Spleen (tissue), 11 donors: ENCODE measurements around the gene HDAC8. TPM values are rescaled to one million over a fixed set of nuclear protein-coding genes. Genes with fewer than 3 reads are reported as not detected.

ENCODE experiments used
- DNase-seq: peaks from one replicate; pipeline ENCODE4 v3.0.0-alpha.2; 2020
- H3K27ac ChIP-seq, 8 donors: fragments of 200-600 bp; sonication (generic) in 7 of 8; 1 replicate in 4 of 8; 2 replicates in 4 of 8; pipeline versions ENCODE4 v1.5.0 to v1.8.0; 2016 to 2021; ENCODE audit warnings: inconsistent platforms in 4 of 8, mild to moderate bottlenecking in 4 of 8, moderate library complexity in 1 of 8
- H3K27me3 ChIP-seq, 7 donors: fragments of 200-600 bp; sonication (generic) in 6 of 7; replicated peaks in 1 of 7; 1 replicate in 4 of 7; 2 replicates in 3 of 7; pipeline versions ENCODE4 v1.5.0 to v1.8.0; 2016 to 2021; ENCODE audit warnings: inconsistent platforms in 3 of 7, mild to moderate bottlenecking in 1 of 7
- H3K36me3 ChIP-seq, 6 donors: fragments of 200-600 bp; sonication (generic) in 5 of 6; 1 replicate in 4 of 6; 2 replicates in 2 of 6; pipeline versions ENCODE4 v1.5.0 to v1.8.0; 2016 to 2021; ENCODE audit warnings: inconsistent platforms in 2 of 6
- H3K4me1 ChIP-seq, 6 donors: fragments of 200-600 bp; sonication (generic) in 5 of 6; 1 replicate in 3 of 6; 2 replicates in 3 of 6; pipeline versions ENCODE4 v1.5.0 to v1.8.0; 2016 to 2021; ENCODE audit warnings: inconsistent platforms in 3 of 6
- H3K4me3 ChIP-seq, 8 donors: fragments of 200-600 bp; sonication (generic) in 7 of 8; 1 replicate in 4 of 8; 2 replicates in 4 of 8; pipeline versions ENCODE4 v1.5.0 to v1.8.0; 2016 to 2021; ENCODE audit warnings: inconsistent platforms in 4 of 8, mild to moderate bottlenecking in 4 of 8, moderate library complexity in 2 of 8
- H3K9me3 ChIP-seq, 8 donors: fragments of 200-600 bp; sonication (generic) in 7 of 8; 1 replicate in 4 of 8; 2 replicates in 4 of 8; pipeline versions ENCODE4 v1.5.0 to v1.8.0; 2016 to 2021; ENCODE audit warnings: inconsistent platforms in 4 of 8
- POLR2A ChIP-seq, 3 donors: fragments of 450-650 bp; IDR thresholded peaks; one replicate each; pipeline ENCODE4 v1.5.1; 2017; ENCODE audit warnings: antibody characterized with exemption in 3 of 3, mild to moderate bottlenecking in 1 of 3
- POLR2AphosphoS5 ChIP-seq, 3 donors: sonication (generic); formaldehyde crosslinking; IDR thresholded peaks; one replicate each; pipeline ENCODE4 v1.5.1; 2017; ENCODE audit warnings: antibody characterized with exemption in 3 of 3
- WGBS, 5 donors: extraction: QIAGEN DNeasy Blood & Tissue Kit in 3 of 5; methylation state at CpG; one replicate each; pipeline versions ENCODE4 v1.1.5 to v1.1.7; 2013 to 2018; 5-methylcytosine and 5-hydroxymethylcytosine counted together
- intact Hi-C: fragments of 100-400 bp; cut with DNase I; formaldehyde crosslinking; loops from one replicate; pipeline ENCODE4 v1.15.0; 2023; ENCODE audit warnings: low total_unique reads
- polyA plus RNA-seq, 3 donors: library from polyadenylated mRNA; stranded (reverse); fragments of 200-250 nt; gene quantifications; one replicate each; pipeline ENCODE4 v1.2.1, GENCODE V29; 2013
- total RNA-seq, 7 donors: library from RNA; depleted of rRNA in 3 of 7; stranded (reverse); fragments of >200 nt in 3 of 7; fragmentation: NEBNext Ultra II Directional in 4 of 7; extraction: Animal tissue kit (Norgen Biotek cat#: 25700) in 4 of 7; gene quantifications; one replicate each; pipeline versions ENCODE4 v1.1.0 to v1.2.1, GENCODE V29; 2016 to 2021
- TF ChIP-seq, protein P1 (sequence below), 11 experiments: fragments of 200-600 bp in 7 of 11; fragments of 450-650 bp in 4 of 11; sonication (generic) in 4 of 11; IDR thresholded peaks in 8 of 11; conservative IDR thresholded peaks in 3 of 11; 1 replicate in 7 of 11; 2 replicates in 4 of 11; pipeline versions ENCODE4 v1.4.0 to v1.8.0; 2016 to 2021; ENCODE audit warnings: antibody characterized with exemption in 11 of 11, inconsistent platforms in 4 of 11, mild to moderate bottlenecking in 1 of 11
- donor health status: healthy with polysubstance abuse.
- donor health status: DM: no; HTN: no; CAD: no; lungs with moderate emphysema.
- donor health status: DM: no; HTN: no; CAD: no.
- donor health status: Bipolar disorder and iron deficiency.
- donor health status: healthy.
- donor health status: DM: no; HTN: no; CAD: no.
- donor health status: DM: yes; HTN: yes; CAD: no.

Gene HDAC8
- total and polyA plus RNA-seq, 10 donors = 15.6 to 54.6 (median 33.5) TPM

DNA sequence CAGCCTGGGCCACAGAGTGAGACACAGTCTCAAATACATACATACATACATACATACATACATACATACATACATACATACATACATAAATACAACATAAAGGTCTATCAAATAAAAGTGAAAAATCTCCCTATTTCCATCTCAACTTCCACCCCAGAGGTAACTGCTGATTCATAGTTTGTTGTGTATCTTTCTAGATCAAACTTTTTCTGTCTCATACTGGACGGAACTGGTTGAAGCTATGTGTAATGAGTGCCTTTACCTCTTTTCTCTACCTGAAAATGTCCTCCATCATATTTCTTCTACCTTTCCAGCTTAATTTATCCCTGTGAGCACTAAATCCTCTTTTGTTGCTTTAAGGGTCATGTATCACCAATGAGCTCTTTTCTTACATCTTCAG, 102.5 kb downstream of the HDAC8 start:
- DNase-seq = no peak
- whole genome bisulfite sequencing, 5 donors = 79 to 100% (median 88%) methylated on average over 1 of the region's 1 CpG
- no peak for TF ChIP-seq POLR2A (IDR thresholded peaks at IDR 0.05)
- TF ChIP-seq, protein P1, sequence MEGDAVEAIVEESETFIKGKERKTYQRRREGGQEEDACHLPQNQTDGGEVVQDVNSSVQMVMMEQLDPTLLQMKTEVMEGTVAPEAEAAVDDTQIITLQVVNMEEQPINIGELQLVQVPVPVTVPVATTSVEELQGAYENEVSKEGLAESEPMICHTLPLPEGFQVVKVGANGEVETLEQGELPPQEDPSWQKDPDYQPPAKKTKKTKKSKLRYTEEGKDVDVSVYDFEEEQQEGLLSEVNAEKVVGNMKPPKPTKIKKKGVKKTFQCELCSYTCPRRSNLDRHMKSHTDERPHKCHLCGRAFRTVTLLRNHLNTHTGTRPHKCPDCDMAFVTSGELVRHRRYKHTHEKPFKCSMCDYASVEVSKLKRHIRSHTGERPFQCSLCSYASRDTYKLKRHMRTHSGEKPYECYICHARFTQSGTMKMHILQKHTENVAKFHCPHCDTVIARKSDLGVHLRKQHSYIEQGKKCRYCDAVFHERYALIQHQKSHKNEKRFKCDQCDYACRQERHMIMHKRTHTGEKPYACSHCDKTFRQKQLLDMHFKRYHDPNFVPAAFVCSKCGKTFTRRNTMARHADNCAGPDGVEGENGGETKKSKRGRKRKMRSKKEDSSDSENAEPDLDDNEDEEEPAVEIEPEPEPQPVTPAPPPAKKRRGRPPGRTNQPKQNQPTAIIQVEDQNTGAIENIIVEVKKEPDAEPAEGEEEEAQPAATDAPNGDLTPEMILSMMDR (IDR thresholded peaks at IDR 0.05 in 8 of 11, conservative IDR thresholded peaks at IDR 0.05 in 3 of 11) = no peak
- no peak for TF ChIP-seq POLR2AphosphoS5 (IDR thresholded peaks at IDR 0.05)
- H3K27me3 ChIP-seq = no peaks in the 10 kb centered on the region
- intact Hi-C loops = no loop called here
- H3K36me3 ChIP-seq = peaks cover 0 to 10% (median 0%) of the 10 kb centered on the region in 6 donors
- no peak overlapping the region for H3K4me3 ChIP-seq
- H3K9me3 ChIP-seq = no peaks in the 10 kb centered on the region
- no peak overlapping the region for H3K27ac ChIP-seq
- H3K4me1 ChIP-seq = no peaks in the 10 kb centered on the region

DNA sequence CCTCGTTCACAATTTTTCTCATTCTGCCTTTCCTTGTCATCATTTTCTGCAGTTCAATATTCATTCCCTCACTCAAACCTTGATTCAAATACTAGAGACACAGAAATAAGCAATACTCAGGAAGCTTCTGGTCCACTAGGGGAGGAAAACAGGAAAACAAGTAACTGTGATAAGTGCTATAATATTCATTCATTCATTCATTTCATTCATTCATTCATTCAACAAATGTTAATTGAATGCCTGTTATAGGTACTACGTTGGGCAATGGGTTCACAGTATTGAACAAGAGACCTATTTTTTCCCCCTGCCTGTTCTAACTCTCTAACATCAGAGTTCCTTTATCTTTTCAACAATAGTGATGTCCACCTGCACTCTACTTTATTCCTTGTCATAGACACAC, 104.0 kb downstream of the HDAC8 start:
- Histone ChIP-seq H3K4me3 (no peak overlapping the region), H3K27me3 (no peaks in the 10 kb centered on the region), H3K36me3 (peaks cover 0 to 10% (median 0%) of the 10 kb centered on the region in 6 donors), H3K9me3 (no peaks in the 10 kb centered on the region), H3K27ac (no peak overlapping the region), H3K4me1 (no peaks in the 10 kb centered on the region)
- DNase-seq = no peak
- no peak for TF ChIP-seq POLR2A (IDR thresholded peaks at IDR 0.05)
- TF ChIP-seq POLR2AphosphoS5 (IDR thresholded peaks at IDR 0.05) = no peak
- TF ChIP-seq, protein P1 (IDR thresholded peaks at IDR 0.05 in 8 of 11, conservative IDR thresholded peaks at IDR 0.05 in 3 of 11) = no peak
- intact Hi-C loops = no loop called here
- 64 to 98% (median 88%) methylated on average over 2 of the region's 2 CpGs for WGBS, 5 donors

DNA sequence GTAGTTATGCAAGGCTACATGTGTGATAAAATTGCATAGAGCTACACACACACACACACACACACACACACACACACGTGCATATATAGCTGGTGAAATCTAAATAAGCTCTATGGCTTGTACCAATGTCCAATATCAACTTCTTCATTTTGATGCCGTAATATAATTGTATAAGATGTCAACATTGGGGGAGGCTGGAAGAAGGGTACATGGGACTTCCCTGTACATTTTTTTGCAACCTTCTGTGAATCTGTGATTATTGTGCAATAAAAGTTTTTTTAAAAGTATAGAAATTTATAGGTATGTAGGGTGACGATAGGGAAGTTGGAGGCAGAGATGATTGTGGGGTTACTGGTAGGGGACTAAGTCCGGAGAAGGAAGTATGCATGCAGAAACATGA, 105.5 kb downstream of the HDAC8 start:
- H3K36me3 ChIP-seq = peaks cover 0 to 23% (median 0%) of the 10 kb centered on the region in 6 donors
- 63 to 86% (median 74%) methylated on average over 4 of the region's 4 CpGs for WGBS, 5 donors
- H3K4me1 ChIP-seq = no peaks in the 10 kb centered on the region
- H3K9me3 ChIP-seq = no peaks in the 10 kb centered on the region
- no peaks in the 10 kb centered on the region for H3K27me3 ChIP-seq
- no peak for DNase-seq
- no peak overlapping the region for H3K4me3 ChIP-seq
- TF ChIP-seq, protein P1 (IDR thresholded peaks at IDR 0.05 in 8 of 11, conservative IDR thresholded peaks at IDR 0.05 in 3 of 11) = no peak
- TF ChIP-seq POLR2AphosphoS5 (IDR thresholded peaks at IDR 0.05) = no peak
- TF ChIP-seq POLR2A (IDR thresholded peaks at IDR 0.05) = no peak
- intact Hi-C loops = no loop called here
- H3K27ac ChIP-seq = no peak overlapping the region

DNA sequence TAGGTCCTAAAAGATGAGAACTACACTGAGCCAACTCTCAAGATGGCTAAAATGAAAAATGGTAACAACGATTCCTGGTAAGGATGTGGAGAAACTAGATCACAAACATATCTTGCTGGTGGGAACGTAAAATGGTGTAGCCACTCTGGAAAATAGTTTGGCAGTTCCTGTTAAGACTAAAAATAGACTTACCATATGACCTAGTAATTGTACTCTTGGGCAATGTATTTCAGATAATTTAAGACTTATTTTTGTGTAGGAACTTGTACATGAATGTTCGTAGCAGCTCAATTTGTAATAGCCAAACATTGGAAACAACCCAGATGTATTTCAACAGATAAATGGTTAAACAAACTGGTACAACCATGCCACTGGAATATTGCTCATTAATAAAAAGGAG, 106.2 kb downstream of the HDAC8 start:
- Histone ChIP-seq H3K9me3 (no peaks in the 10 kb centered on the region), H3K4me3 (no peak overlapping the region), H3K27ac (no peak overlapping the region), H3K36me3 (peaks cover 0 to 29% (median 3%) of the 10 kb centered on the region in 6 donors), H3K27me3 (no peaks in the 10 kb centered on the region), H3K4me1 (no peaks in the 10 kb centered on the region)
- intact Hi-C loops = no loop called here
- no peak for DNase-seq
- TF ChIP-seq, protein P1 (IDR thresholded peaks at IDR 0.05 in 8 of 11, conservative IDR thresholded peaks at IDR 0.05 in 3 of 11) = no peak
- TF ChIP-seq POLR2A (IDR thresholded peaks at IDR 0.05) (no peak), POLR2AphosphoS5 (IDR thresholded peaks at IDR 0.05) (no peak)
- WGBS, 5 donors = 73 to 95% (median 90%) methylated on average over 3 of the region's 3 CpGs
